ENCODE data around the gene POP5.

POP5 gene

DNA sequence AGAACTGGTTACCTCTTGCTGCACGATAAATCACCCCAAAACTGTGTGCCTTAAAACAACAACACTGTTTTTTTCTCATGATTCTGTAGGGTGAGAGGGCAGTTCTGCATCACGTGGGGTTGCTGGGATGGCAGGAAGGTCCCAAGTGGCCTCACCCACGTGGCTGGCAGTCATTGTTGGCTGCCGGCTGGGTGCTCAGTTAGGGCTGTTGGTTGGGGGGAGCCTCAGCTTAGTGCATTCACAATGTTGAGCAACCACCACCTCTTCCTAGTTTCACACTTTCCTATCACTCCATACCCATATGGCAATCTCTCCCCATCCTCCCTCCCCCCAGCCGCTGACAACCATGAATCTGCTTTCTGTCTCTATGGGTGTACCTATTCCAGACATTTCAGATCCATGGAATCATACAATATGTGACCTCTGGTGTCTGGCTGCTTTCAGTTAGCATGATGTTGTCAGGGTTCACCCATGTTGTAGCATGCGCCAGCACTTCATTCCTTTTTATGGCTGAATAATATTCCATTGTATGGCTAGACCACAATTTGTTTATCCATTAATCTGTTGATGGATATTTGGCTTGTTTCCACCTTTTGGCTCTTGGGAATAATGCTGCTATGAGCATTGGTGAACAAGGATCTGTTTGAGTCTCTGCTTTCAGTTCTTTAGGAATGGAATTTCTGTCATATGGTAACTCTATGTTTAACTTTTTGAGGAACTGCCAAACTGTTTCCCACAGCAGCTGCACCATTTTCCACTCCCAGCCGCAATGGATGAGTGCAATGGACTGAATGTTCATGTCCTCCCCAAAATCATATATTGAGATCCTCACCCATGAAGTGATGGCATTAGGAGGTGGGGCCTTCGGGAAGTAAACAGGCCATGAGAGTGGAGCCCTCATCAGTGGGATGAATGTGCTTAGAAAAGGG lies 11.2 kb upstream of the POP5 start:
- TF ChIP-seq CTCF (IDR thresholded peaks at IDR 0.05) (no peak), ZFX (IDR thresholded peaks at IDR 0.05; ENCODE audit: borderline replicate concordance) (no peak)
- no peak overlapping the region for H3K27ac ChIP-seq

DNA sequence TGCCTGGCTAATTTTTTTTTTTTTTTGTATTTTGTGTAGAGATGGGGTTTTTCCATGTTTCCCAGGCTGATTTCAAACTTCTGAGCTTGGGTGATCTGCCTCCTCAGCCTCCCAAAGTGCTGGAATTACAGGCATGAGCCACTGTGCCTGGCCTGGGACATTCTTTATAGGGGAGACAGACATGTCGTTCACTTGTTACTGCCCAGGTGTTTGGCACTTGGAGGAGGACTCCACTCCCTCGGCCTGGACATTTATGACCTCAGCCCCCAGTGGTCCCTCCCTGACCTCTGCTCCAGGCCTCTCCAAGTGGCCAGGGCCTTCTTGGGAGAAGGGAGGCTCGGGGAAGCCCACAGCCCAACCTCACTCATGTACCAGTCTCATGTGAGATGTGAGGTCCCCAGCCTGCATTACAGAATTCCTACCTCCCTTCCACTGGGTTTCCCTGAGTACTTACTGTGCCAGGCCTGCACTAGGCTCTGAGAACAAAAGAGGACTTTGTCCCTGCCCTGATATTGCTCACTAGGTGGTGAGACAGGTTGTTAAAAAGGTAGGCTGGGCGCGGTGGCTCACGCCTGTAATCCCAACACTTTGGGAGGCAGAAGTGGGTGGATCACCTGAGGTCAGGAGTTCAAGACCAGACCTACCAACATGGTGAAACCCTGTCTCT lies 9.7 kb upstream of the POP5 start:
- no peak overlapping the region for H3K27ac ChIP-seq
- TF ChIP-seq ZFX (IDR thresholded peaks at IDR 0.05; ENCODE audit: borderline replicate concordance), result no peak
- no peak for TF ChIP-seq CTCF (IDR thresholded peaks at IDR 0.05)

GRCh38 chr12:120588948-120589930 lies 8.0 kb upstream of the POP5 start:
- no peak overlapping the region for H3K27ac ChIP-seq
- no peak for TF ChIP-seq ZFX (IDR thresholded peaks at IDR 0.05; ENCODE audit: borderline replicate concordance)
- no peak for TF ChIP-seq CTCF (IDR thresholded peaks at IDR 0.05)

- H3K27ac ChIP-seq, result no peak overlapping the region
- TF ChIP-seq ZFX (IDR thresholded peaks at IDR 0.05; ENCODE audit: borderline replicate concordance), result no peak
- TF ChIP-seq CTCF (IDR thresholded peaks at IDR 0.05), result no peak
These were observed 7.2 kb upstream of the POP5 start for GRCh38 chr12:120588371-120588770.

GRCh38 chr12:120586860-120587259 lies 5.7 kb upstream of the POP5 start:
- TF ChIP-seq ZFX (IDR thresholded peaks at IDR 0.05; ENCODE audit: borderline replicate concordance) (no peak), CTCF (IDR thresholded peaks at IDR 0.05) (no peak)
- no peak overlapping the region for H3K27ac ChIP-seq

DNA sequence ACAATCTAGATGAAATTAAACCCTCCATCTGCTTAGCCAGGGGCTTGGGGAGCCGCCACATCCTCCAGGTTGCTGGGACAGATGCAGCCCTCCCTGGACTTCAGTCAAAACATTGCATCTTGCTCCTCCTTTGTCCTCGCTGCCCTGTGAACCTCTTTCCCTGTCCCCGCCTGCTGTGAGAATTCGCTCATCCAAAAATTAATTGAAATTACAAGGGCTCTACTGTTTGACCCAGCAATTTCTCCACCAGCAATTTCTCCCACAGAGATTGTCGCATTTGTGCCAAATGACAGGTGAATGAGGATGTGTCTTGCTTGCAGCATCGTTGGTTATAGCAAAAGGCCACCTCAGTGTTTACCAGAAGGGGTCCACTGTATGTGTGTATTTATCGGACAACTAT lies 5.0 kb upstream of the POP5 start:
- no peak overlapping the region for H3K27ac ChIP-seq
- no peak for TF ChIP-seq ZFX (IDR thresholded peaks at IDR 0.05; ENCODE audit: borderline replicate concordance)
- no peak for TF ChIP-seq CTCF (IDR thresholded peaks at IDR 0.05)
